GM10266 (cell line): ENCODE measurements around the gene CACNB2.

Experiments
- DNase-seq: peaks from one replicate; pipeline ENCODE4 v3.0.0; 2012; ENCODE audit errors: extremely low spot score
- CTCF ChIP-seq: IDR thresholded peaks from 2 replicates; pipeline ENCODE4 v1.5.1; 2012; ENCODE audit warnings: mild to moderate bottlenecking, low read depth; ENCODE audit not compliant: control insufficient read depth, insufficient read depth; ENCODE audit errors: missing control alignments

Gene CACNB2

GRCh38 chr10:18400201-18400905 is 260.1 kb downstream of the CACNB2 start:
- no peak for TF ChIP-seq CTCF
- DNase-seq: peak; percentile 8

- DNase-seq: no peak
- no peak for TF ChIP-seq CTCF
Observed at GRCh38 chr10:18400906-18401245, 260.7 kb downstream of the CACNB2 start.

- DNase-seq: no peak
- TF ChIP-seq CTCF: no peak
Observed at GRCh38 chr10:18401416-18402195, 261.4 kb downstream of the CACNB2 start.

- TF ChIP-seq CTCF: no peak
Observed at GRCh38 chr10:18402853-18403252, 262.6 kb downstream of the CACNB2 start.

GRCh38 chr10:18404530-18404929 is 264.3 kb downstream of the CACNB2 start:
- no peak for DNase-seq
- TF ChIP-seq CTCF: no peak

More at GRCh38 chr10:18402853-18403252, 262.6 kb downstream of the CACNB2 start:
- DNase-seq: no peak

- DNase-seq: no peak
Observed at GRCh38 chr10:18406136-18406535, 265.9 kb downstream of the CACNB2 start.

More at GRCh38 chr10:18406136-18406535, 265.9 kb downstream of the CACNB2 start:
- no peak for TF ChIP-seq CTCF
